Dedifferentiated amniotic fluid mesenchymal stem cell (primary cell): ENCODE results near the gene SLC9A3.

ENCODE experiments used
- DNase-seq: peaks from one replicate; pipeline ENCODE4 v3.0.0-alpha.2; 2016; ENCODE audit errors: extremely low spot score

Gene SLC9A3

DNA sequence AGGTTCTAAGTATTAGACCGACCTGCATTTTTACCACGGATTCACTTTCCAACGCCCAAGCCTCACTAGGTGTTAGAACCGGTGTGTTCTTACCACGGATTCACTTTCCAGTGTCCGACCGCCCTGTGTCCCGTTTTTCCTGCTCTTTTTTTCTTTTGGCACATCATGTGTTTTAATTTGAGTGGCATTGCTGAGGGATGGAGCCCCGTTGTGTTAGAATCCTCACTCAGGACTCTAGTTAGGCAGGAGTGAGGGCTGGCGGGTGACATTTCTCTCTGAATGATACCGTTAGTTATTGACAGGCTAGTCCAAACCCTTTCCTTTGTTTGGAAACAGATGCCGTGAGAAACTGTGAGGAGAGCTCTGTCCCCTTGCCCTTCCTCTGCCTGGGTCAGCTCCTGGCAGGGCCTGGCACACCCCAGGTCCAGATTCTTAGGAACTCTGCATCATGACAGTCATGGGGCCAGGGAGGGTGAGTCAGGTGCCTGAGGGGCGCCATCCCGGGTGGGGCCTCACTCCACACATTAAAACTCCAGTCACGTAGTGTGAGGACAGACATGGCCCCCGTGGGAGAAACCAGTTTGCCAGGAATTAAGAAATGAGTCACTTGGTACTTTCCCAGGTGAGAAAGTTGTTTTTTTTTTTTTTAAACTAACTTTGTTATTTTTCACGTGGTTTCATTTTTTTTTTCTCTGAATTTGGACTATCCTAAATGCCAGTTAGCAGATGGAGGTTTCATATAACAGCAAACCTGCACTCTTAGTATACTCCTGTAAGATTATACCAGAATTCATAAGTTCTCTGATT, 65.5 kb downstream of the SLC9A3 start:
- no peak for DNase-seq

DNA sequence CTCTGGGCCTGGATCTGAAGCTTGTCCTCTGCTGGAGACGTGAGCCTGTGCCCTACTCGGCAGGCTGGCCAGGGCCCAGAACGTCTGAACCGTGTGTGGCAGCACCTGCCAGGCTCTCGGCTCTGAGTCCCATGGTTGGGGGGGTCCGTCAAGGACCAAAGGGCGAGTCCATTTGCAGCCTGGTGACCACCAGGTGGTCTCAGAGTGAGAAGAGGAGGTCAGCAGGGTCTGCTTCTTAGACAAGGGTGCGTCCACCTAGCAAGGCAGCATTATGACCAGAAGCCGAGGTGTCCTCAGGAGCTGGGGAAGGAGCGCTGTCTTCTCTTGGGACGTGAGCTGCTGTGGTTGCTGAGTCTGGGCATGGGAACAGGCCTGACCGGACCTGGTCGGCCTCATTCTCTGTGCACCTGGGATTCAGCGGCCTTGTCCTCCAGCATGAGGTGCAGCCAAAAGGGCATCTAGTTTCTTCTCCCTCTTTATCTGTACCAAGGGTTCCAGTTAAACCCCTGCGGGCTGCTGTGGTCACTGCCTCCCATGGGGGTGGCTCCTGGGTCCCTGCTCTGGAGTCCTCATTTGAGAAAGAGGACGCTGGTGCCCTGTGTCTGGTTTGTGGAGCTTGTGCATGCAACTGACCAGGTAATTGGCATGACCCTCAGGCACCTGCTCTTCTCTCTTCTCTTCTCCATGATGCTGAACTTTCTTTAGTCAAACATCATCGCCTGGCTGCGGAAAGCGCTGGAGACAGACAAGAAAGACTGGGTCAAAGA, 66.9 kb downstream of the SLC9A3 start:
- no peak for DNase-seq

DNA sequence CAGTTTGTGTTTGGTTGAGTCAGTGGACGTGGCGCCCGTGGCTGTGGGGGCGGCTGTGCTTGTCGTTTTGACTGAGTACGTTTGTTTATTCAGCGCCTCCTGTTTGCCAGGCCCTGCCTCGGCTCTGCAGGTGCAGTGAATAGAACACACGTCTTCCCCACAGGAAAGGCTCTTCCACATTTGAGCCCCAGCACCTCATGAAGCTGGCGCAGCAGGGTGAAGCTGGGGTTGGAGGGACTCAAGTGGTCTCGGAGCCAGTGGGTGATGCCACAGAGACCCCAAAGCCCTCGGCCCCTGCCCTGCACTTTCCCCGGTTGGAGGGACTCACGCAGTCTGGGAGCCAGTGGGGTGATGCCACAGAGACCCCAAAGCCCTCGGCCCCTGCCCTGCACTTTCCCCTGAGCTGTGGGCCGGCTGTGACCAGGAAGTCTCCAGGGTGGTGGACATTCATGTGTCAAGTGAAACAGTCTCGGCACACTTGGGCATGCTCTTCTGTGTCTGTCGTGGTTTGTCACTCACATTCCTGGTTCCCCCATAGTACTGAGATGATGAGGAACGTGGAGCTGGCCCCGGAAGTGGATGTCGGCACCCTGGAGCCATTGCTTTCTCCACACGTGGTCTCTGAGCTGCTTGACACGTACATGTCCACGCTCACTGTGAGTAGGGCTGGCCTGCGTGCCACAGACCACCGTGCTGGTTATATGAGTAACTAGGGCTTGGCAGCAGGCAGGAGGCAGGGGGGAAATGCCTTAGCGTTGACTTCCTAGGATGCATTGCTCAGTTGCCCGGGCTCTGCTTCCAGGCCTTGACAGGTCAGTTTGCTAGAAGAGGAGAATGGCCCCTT, 67.7 kb downstream of the SLC9A3 start:
- DNase-seq = no peak

DNA sequence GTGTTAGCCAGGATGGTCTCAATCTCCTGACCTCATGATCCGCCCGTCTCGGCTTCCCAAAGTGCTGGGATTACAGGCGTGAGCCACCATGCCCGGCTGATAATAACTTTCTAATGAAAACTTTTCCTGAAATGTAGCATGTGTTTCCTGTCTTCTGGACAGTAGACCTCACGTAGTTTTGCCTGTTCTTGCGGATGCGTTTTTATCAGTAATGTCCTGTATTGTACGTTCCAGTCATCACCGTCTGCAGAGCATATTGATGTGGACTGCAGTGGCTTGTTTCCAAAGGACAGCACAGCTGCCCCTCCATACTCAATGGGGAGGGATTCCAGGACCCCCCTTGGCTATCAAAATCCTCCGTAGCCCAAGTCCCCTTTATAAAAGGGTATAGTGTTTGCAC, 68.4 kb downstream of the SLC9A3 start:
- DNase-seq = no peak

DNA sequence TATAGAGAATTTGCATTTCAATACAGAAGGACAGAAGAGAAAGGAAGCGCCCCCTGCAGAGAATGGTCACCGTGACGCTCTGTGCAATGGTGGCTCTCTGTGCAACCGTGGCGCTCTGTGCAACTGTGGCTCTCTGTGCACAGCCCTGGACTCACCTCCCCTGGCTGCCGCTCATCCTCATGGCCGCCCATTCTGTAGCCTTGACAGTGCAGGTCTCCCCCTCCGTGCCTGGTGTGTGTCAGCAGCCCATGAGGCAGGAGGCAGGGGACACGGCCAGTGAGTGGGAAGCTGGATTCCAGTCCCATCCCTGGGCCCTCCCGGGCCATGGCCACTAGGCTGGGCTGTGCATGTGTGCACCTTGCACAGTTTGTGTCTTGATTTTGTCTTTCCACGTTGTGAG, 69.3 kb downstream of the SLC9A3 start:
- no peak for DNase-seq

DNA sequence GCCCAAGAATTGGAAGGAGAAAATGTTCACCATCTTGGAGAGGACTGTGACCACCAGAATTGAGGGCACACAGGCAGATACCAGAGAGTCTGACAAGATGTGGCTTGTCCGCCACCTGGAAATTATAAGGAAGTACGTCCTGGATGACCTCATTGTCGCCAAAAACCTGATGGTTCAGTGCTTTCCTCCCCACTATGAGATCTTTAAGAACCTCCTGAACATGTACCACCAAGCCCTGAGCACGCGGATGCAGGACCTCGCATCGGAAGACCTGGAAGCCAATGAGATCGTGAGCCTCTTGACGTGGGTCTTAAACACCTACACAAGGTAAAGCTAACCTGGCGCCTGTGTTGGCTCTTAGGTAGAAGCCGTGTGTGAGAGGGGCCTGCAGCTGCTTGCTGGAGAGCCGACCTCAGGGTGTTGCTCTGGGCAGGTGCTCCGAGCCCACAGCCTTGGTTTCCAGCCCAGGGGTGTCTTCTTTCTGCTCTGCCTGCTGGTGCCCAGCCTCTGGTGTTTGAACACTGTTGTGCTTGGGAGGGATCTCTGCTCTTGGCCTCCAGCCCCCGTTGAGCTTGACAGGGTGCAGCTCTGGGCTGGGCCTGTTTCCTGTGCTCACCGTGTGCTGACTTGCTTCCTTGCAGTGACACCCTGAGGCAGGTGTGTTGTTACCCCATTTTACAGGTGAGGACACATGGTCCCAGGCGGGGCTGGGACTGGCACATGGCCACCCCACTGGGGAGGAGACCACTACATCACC, 70.3 kb downstream of the SLC9A3 start:
- no peak for DNase-seq

DNA sequence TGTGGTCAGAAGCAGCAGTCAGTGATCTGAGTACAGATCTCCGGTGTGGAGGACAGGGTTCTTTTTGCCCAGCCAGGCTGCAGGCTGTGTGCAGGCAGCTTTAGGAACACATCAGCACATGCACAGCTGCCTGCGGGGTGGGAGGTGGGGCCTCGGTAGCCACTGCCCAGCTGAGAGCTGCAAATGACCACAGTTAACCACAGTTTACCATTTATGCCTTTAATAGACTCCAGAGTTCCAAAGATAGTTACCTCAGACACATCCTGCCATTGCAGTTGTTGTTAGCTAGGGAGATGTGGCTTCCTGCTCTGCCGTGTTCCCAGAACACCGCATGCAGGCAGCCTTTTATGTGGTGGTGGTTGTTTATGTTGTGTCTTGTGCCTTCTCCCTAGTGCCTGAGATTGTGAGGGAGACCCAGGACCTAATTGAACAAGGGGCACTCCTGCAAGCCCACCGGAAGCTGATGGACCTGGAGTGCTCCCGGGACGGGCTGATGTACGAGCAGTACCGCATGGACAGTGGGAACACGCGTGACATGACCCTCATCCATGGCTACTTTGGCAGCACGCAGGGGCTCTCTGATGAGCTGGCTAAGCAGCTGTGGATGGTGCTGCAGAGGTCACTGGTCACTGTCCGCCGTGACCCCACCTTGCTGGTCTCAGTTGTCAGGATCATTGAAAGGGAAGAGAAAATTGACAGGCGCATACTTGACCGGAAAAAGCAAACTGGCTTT, 71.1 kb downstream of the SLC9A3 start:
- no peak for DNase-seq

DNA sequence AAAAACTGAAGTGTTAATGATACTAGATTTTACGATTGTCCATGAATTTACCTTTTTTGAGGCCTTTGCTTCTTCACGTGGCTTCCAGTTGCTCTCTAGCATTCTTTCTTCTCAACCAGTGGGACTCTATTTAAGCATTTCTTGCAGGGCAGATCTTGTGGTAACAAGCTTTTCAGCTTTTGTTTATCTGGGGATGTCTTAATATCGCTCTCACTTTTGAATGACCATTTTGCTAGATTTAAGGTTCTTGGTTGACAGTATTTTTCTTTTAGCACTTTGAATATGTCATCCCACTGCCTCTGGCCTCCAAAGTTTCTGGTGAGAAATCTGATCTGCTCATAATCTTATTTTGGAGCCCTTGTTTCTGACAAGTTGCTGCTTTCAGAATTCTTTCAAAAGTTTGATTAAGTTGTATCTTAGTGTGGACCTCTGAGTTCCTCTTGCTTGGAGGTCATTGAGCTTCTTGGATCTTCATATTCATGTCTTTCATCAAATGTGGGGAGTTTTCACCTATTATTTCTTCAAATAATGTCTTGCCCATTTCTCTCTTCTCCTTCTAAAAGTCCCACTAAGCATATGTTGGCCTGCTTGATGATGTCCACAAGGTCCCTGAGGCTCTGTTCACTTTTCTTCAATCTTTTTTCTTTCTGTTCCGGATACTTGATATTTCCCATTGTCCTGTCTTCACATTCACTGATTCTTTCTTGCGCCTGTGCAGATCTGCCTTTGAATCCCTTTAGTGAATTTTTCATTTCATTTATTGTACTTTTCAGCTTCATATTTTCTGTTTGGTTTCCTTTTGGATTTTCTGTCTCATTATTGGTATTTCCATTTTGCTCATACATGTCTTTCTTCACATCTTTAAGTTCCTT, 72.4 kb downstream of the SLC9A3 start:
- no peak for DNase-seq

- DNase-seq = no peak
Measured at GRCh38 chr5:449151-449550, 75.1 kb downstream of the SLC9A3 start.

DNA sequence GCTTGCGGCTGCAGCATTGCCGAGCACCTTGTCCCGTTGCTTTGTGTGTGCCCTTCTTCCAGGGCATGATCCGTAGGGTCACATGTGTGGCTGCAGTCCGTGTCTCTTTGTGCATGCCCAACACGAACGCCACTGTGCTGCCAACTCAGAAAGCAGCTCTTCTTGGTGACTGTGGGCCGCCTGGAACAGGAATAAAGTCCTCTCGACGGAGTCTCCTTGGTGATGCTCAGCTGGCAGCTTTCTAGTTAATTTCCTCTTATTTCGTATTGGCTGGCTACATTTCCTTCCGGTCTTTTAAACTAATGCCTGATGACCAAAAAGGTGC, 75.5 kb downstream of the SLC9A3 start:
- DNase-seq = no peak

- DNase-seq = no peak
Measured at GRCh38 chr5:448061-448765, 76.0 kb downstream of the SLC9A3 start.

- no peak for DNase-seq
Measured at GRCh38 chr5:447501-447900, 76.7 kb downstream of the SLC9A3 start.

- DNase-seq = peak; percentile 44
Measured at GRCh38 chr5:446883-447263, 77.4 kb downstream of the SLC9A3 start.

- no peak for DNase-seq
Measured at GRCh38 chr5:446066-446882, 78.0 kb downstream of the SLC9A3 start.

- no peak for DNase-seq
Measured at GRCh38 chr5:445591-445990, 78.7 kb downstream of the SLC9A3 start.

DNA sequence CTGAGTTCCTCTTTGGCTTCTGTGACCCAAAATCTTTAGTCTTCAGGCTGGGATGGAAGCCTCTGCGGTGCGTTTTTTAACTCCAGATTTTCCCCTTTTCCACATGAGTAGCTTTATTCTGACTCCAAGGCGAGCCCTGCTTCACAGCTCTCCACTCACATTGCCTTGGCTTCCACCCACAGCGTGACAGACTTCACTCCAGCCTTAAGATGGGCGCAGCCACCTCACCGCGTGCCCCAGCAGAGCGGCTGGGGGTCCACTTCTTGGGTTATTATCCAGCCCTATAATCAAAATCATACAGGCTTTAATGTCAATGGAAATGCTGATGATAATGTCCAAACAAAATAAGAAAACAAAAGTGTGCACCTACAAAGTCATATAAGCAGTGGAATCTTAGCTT, 80.0 kb downstream of the SLC9A3 start:
- no peak for DNase-seq

GRCh38 chr5:443239-444151, 80.8 kb downstream of the SLC9A3 start:
- DNase-seq = no peak
